HG03139 (cell line): ENCODE measurements around the gene ENGASE.

Experiments used
- ATAC-seq: cut with Tn5 transposase; IDR thresholded peaks from one replicate; pipeline ENCODE4 v1.9.1; 2021; ENCODE audit not compliant: unreplicated experiment

ENGASE gene

GRCh38 chr17:79079421-79080200, 5.0 kb downstream of the ENGASE start:
- no peak for ATAC-seq

- no peak for ATAC-seq
Observed at GRCh38 chr17:79080349-79080748, 5.7 kb downstream of the ENGASE start.

GRCh38 chr17:79080761-79081290, 6.2 kb downstream of the ENGASE start:
- no peak for ATAC-seq

- ATAC-seq: no peak
Observed at GRCh38 chr17:79081571-79082276, 7.1 kb downstream of the ENGASE start.

- ATAC-seq: no peak
Observed at GRCh38 chr17:79082311-79083190, 7.9 kb downstream of the ENGASE start.

- ATAC-seq: no peak
Observed at GRCh38 chr17:79083191-79083971, 8.8 kb downstream of the ENGASE start.

- no peak for ATAC-seq
Observed at GRCh38 chr17:79084291-79085153, 9.9 kb downstream of the ENGASE start.

- no peak for ATAC-seq
Observed at GRCh38 chr17:79085154-79085920, 10.7 kb downstream of the ENGASE start.

- ATAC-seq: no peak
Observed at GRCh38 chr17:79085921-79086551, 11.4 kb downstream of the ENGASE start.

GRCh38 chr17:79086609-79087427, 12.2 kb downstream of the ENGASE start:
- no peak for ATAC-seq

- no peak for ATAC-seq
Observed at GRCh38 chr17:79087428-79088143, 13.0 kb downstream of the ENGASE start.

- ATAC-seq: no peak
Observed at GRCh38 chr17:79088247-79088996, 13.8 kb downstream of the ENGASE start.

- no peak for ATAC-seq
Observed at GRCh38 chr17:79088997-79089328, 14.3 kb downstream of the ENGASE start.

GRCh38 chr17:79089720-79090442, 15.3 kb downstream of the ENGASE start:
- no peak for ATAC-seq

GRCh38 chr17:79090443-79091225, 16.0 kb downstream of the ENGASE start:
- ATAC-seq: no peak
